Ishikawa (cell line): ENCODE measurements around the gene GPR18.

Experiments used
- CEBPB ChIP-seq: IDR thresholded peaks from 2 replicates; pipeline ENCODE4 v1.6.1; 2012
- EP300 ChIP-seq: IDR thresholded peaks from 2 replicates; pipeline ENCODE4 v1.6.1; 2012; ENCODE audit warnings: borderline replicate concordance
- REST ChIP-seq: IDR thresholded peaks from 2 replicates; pipeline ENCODE4 v1.6.1; 2012; ENCODE audit warnings: low read depth, mild to moderate bottlenecking

GRCh38 chr13:99299256-99299919, 41.2 kb upstream of the GPR18 start:
- no peak for TF ChIP-seq CEBPB
- TF ChIP-seq REST, result no peak
- no peak for TF ChIP-seq EP300
